DMS153 (cell line): Measurements from ENCODE around the gene NGEF.
"Not testable (repeated sequence)": the region's sequence is repeated elsewhere in the genome, so short reads cannot be mapped to it uniquely, and the experiment has no call there.

Experiments used
- DNase-seq: peaks from one replicate; lab custom pipeline; 2025; lab: John Stamatoyannopoulos, UW

The NGEF gene

GRCh38 chr2:232927032-232927792, 85.8 kb downstream of the NGEF start:
- no peak for DNase-seq

- DNase-seq = no peak
Observed at GRCh38 chr2:232926431-232926939, 86.6 kb downstream of the NGEF start.

- DNase-seq = no peak
Observed at GRCh38 chr2:232925821-232926156, 87.3 kb downstream of the NGEF start.

- DNase-seq = no peak
Observed at GRCh38 chr2:232925153-232925820, 87.8 kb downstream of the NGEF start.

GRCh38 chr2:232924433-232924832, 88.6 kb downstream of the NGEF start:
- DNase-seq = no peak

- DNase-seq = no peak
Observed at GRCh38 chr2:232920760-232921159, 92.3 kb downstream of the NGEF start.

GRCh38 chr2:232920055-232920454, 93.0 kb downstream of the NGEF start:
- DNase-seq = no peak

GRCh38 chr2:232919141-232919540, 93.9 kb downstream of the NGEF start:
- DNase-seq = no peak

- no peak for DNase-seq
Observed at GRCh38 chr2:232913903-232914302, 99.2 kb downstream of the NGEF start.

DNA sequence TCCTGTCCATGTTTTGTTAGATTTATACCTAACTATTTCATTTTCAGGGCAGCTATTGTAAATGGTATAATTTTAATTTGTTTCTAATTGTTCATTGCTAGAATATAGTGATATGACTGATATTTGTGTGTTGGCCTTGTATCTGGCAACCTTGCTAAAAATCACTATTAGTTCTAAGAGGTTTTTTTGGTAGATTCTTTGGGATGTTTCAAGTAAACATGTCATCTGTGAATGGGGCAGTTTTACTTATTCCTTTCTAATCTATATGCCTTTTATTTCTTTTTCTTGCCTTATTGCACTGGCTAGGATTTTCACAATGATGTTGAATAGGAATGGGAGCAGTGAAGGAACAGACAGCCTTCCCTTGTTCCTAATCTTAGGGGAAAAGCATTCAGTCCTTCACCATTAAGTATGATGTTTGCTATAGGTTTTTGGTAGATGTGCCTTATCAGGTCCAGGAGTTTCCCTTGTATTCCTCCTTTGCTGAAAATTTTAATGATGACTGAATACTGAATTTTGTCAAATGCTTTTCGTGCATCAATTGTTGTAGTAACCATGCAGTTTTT, 101.3 kb downstream of the NGEF start:
- no peak for DNase-seq

GRCh38 chr2:232910376-232910775, 102.7 kb downstream of the NGEF start:
- no peak for DNase-seq

DNA sequence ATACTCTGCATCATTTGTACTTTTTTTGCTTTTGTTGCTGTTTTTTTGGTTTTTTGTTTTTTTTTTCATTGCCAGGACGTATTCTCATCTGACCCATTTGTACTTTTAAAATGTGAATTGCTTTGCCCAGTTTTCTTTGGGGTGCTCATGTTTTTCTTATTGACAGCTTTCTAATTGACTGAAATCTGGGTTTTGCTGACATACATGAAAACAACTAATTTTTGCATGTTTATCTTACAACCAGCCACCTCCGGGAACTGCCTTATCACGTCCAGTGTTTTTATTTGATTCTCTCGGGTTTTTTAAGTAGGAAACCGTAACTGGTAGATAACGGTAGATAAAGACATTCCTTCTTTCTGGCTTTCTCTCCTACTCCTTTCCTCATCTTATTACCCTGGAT, 104.4 kb downstream of the NGEF start:
- DNase-seq = no peak

DNA sequence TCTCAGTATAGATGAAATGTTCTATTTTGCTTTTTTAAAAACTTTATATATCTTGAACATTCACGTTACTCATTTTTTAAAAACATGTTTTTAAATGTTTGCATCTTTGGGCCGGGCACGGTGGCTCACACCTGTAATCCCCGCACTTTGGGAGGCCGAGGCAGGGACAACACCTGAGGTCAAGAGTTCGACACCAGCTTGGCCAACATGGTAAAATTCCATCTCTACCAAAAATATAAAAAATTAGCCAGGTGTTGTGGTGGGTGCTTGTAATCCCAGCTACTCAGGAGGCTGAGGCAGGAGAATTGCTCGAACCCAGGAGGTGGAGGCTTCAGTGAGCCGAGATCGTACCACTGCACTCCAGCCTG, 105.4 kb downstream of the NGEF start:
- DNase-seq = not testable (repeated sequence)

- peak; percentile 57 for DNase-seq
Observed at GRCh38 chr2:232906867-232907717, 106.0 kb downstream of the NGEF start.

GRCh38 chr2:232903989-232904388, 109.1 kb downstream of the NGEF start:
- DNase-seq = no peak

GRCh38 chr2:232901736-232902578, 111.1 kb downstream of the NGEF start:
- no peak for DNase-seq

DNA sequence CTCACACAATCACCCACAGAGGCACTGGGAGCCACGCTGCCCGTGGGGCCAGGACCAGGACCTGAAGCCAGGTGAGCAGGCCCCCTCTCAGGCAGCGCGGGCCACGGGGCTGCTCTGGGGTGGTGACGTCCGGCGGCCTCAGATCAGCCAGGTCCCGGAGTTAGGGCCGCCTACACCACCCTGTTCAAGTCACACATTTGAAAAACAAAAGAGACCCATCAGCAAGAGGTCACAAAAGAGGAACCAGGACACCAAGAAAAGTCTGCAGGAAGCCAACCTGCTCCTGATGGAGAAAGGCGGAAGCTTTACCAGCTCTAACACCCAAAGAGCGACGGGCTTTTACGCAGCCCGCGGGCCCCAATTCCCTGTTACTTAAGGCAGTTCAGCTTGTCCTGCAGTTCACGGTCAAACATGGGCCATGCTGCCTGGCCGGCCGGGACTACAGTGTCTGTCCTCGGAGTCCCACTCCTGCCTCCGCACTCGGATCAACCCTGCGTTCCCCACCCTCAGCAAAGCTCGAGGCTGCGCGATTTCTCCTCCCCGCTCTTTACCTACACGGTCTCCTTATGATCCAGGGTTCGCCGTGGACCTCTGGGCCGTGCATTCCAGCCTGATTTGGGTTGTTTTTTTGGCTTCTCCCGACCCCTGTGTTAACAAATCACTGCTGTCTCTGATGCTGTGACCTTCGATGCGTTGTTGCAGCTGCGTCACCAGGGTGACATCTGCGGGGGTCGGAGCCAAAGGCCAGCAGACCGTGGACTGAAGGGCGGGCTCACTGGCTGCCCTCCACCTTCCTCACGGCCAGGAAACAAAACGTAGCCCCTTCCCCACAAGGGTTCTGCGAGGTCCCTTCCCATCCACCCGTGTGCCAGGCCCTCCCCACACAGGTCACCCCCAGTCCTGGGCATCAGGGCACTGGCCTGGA, 112.0 kb downstream of the NGEF start:
- no peak for DNase-seq

DNA sequence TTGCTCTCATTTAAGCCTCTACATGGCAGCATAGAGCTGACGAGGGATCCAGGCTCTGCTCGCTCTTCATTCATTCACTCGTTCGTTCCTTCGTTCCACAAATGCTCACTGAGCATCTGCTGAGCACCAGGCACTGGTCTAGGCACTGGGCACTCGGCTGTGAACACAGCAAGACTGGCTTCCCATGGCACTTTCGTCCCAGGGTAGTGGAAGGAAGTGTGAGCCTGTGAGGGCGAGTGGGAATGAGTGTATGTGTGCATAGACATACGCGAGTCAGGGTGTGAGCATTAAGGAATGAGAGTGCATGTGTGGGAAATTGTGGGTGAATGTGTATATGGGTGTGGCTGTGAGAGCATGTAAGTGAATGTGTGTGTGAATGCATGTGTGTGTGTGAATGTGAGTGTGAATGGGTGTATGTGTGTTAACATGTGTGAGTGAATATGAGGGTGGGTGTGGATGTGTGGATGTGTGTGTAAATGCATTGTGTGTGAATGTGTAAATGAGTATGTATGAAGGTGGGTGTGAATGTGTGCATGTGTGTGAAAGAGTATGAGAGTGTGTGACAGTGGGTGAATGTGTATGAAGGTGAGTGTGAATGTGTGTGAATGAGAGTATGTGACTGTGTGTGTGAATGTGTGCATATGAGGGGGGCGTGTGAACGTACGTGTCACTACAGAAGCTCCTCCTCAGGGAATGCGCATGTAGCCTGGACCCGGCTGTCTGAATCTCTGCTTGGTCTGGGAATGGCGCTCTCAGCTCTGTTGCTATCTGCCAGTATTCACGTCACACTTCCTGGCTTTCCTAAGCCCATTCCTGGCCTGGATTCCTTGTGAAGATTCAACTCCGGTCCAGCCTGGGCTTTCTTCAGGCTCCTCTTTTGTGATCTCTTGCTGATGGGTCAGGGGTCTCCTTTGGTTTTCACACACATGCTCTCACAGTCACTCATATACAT, 114.2 kb downstream of the NGEF start:
- DNase-seq = no peak
